NCI-H1436 treated with DMSO at 0.1 percent for 48 hours (cell line): Measurements from ENCODE around the gene LRRC9.
"Not testable (repeated sequence)": the region's sequence is repeated elsewhere in the genome, so short reads cannot be mapped to it uniquely, and the experiment has no call there.

ENCODE experiments used
- DNase-seq: peaks from one replicate; lab custom pipeline; 2025; lab: John Stamatoyannopoulos, UW

LRRC9 gene

GRCh38 chr14:59919570-59920377 lies at the start of gene LRRC9:
Gene LRRC9 (plus strand): TSS chr14:59920144.
- DNase-seq = peak; percentile 43

GRCh38 chr14:59870277-59871165 lies 49.4 kb upstream of the LRRC9 start, which contains the start of gene RTN1:
Gene RTN1 (minus strand): TSS chr14:59870776. CDS start chr14:59870630, 146 bp downstream.
- peak; percentile 6 for DNase-seq

GRCh38 chr14:59871166-59871495 lies 48.8 kb upstream of the LRRC9 start:
- no peak for DNase-seq

GRCh38 chr14:59882957-59883356 lies 37.0 kb upstream of the LRRC9 start:
- no peak for DNase-seq

- no peak for DNase-seq
Measured at GRCh38 chr14:59890676-59891075, 29.3 kb upstream of the LRRC9 start.

- DNase-seq = no peak
Measured at GRCh38 chr14:59895721-59896120, 24.2 kb upstream of the LRRC9 start.

- no peak for DNase-seq
Measured at GRCh38 chr14:59897757-59898383, 22.1 kb upstream of the LRRC9 start.

GRCh38 chr14:59900556-59900955 lies 19.4 kb upstream of the LRRC9 start:
- no peak for DNase-seq

GRCh38 chr14:59904184-59904583 lies 15.8 kb upstream of the LRRC9 start:
- no peak for DNase-seq

- no peak for DNase-seq
Measured at GRCh38 chr14:59905188-59905587, 14.8 kb upstream of the LRRC9 start.

- DNase-seq = no peak
Measured at GRCh38 chr14:59912443-59912842, 7.5 kb upstream of the LRRC9 start.

GRCh38 chr14:59913187-59913586 lies 6.8 kb upstream of the LRRC9 start:
- no peak for DNase-seq

GRCh38 chr14:59918824-59919569 lies 947 bp upstream of the LRRC9 start:
- DNase-seq = no peak

GRCh38 chr14:59920378-59920683 lies 387 bp downstream of the LRRC9 start:
- no peak for DNase-seq

- DNase-seq = no peak
Measured at GRCh38 chr14:59925797-59926196, 5.9 kb downstream of the LRRC9 start.

GRCh38 chr14:59926534-59926933 lies 6.6 kb downstream of the LRRC9 start:
- no peak for DNase-seq

GRCh38 chr14:59931237-59931636 lies 11.3 kb downstream of the LRRC9 start:
- DNase-seq = no peak

- DNase-seq = no peak
Measured at GRCh38 chr14:59936145-59936544, 16.2 kb downstream of the LRRC9 start.

GRCh38 chr14:59939828-59940227 lies 19.9 kb downstream of the LRRC9 start:
- DNase-seq = no peak

- not testable (repeated sequence) for DNase-seq
Measured at GRCh38 chr14:59942296-59942862, 22.4 kb downstream of the LRRC9 start.

GRCh38 chr14:59944909-59945308 lies 25.0 kb downstream of the LRRC9 start:
- DNase-seq = no peak

GRCh38 chr14:59952141-59952540 lies 32.2 kb downstream of the LRRC9 start:
- not testable (repeated sequence) for DNase-seq
